ENCODE results near the gene PTPRN2. TPM values are rescaled to one million over a fixed set of nuclear protein-coding genes. Genes with fewer than 3 reads are reported as not detected.

PTPRN2 gene
- total and polyA plus RNA-seq, 8 donors: 4.9 to 136 (median 46.8) TPM

GRCh38 chr7:158409120-158409519 is 178.5 kb downstream of the PTPRN2 start:
- no peaks in the 10 kb centered on the region for H3K9me3 ChIP-seq
- 73 to 81% (median 78%) methylated on average over 5 of the region's 5 CpGs for WGBS, 5 donors
- peaks cover 0 to 9% (median 0%) of the 10 kb centered on the region in 3 donors for H3K27me3 ChIP-seq
- H3K4me3 ChIP-seq: no peak overlapping the region
- no peak for TF ChIP-seq EP300 (IDR thresholded peaks at IDR 0.05)
- intact Hi-C loops (cut with DNase I; ENCODE audit: low total_unique reads): no loop called here
- H3K27ac ChIP-seq: no peak overlapping the region
- H3K4me1 ChIP-seq: peaks cover 0 to 18% (median 3%) of the 10 kb centered on the region in 4 donors
- no peaks in the 10 kb centered on the region for H3K36me3 ChIP-seq
- no peak for DNase-seq

- H3K4me3 ChIP-seq: no peak overlapping the region
- peaks cover 0 to 9% (median 0%) of the 10 kb centered on the region in 3 donors for H3K27me3 ChIP-seq
- no peaks in the 10 kb centered on the region for H3K9me3 ChIP-seq
- no peak overlapping the region for H3K27ac ChIP-seq
- H3K36me3 ChIP-seq: no peaks in the 10 kb centered on the region
- intact Hi-C loops (cut with DNase I; ENCODE audit: low total_unique reads): no loop called here
- WGBS, 5 donors: 42 to 53% (median 51%) methylated on average over 12 of the region's 12 CpGs
- DNase-seq: no peak
- H3K4me1 ChIP-seq: peaks cover 0 to 18% (median 3%) of the 10 kb centered on the region in 4 donors
- no peak for TF ChIP-seq POLR2A (IDR thresholded peaks at IDR 0.05)
- no peak for TF ChIP-seq POLR2AphosphoS5 (IDR thresholded peaks at IDR 0.05)
- TF ChIP-seq CTCF (IDR thresholded peaks at IDR 0.05): no peak
- no peak for TF ChIP-seq EP300 (IDR thresholded peaks at IDR 0.05)
Measured at GRCh38 chr7:158408318-158408920, 179.2 kb downstream of the PTPRN2 start.

GRCh38 chr7:158407581-158408317 is 179.9 kb downstream of the PTPRN2 start:
- WGBS, 5 donors: 68 to 83% (median 75%) methylated on average over 8 to 17 of the region's 17 CpGs
- Histone ChIP-seq H3K4me1 (peaks cover 0 to 18% (median 3%) of the 10 kb centered on the region in 4 donors), H3K9me3 (no peaks in the 10 kb centered on the region), H3K4me3 (no peak overlapping the region), H3K36me3 (no peaks in the 10 kb centered on the region), H3K27me3 (peaks cover 0 to 9% (median 0%) of the 10 kb centered on the region in 3 donors), H3K27ac (no peak overlapping the region)
- peak in 1 of 2 donors; percentile 88 for DNase-seq
- intact Hi-C loops (cut with DNase I; ENCODE audit: low total_unique reads): no loop called here
- TF ChIP-seq POLR2A (IDR thresholded peaks at IDR 0.05) (no peak), CTCF (IDR thresholded peaks at IDR 0.05) (peak in 2 of 7 experiments; percentile 18 to 47), EP300 (IDR thresholded peaks at IDR 0.05) (no peak), POLR2AphosphoS5 (IDR thresholded peaks at IDR 0.05) (no peak)

GRCh38 chr7:158406801-158407200 is 180.8 kb downstream of the PTPRN2 start:
- no peak for TF ChIP-seq POLR2AphosphoS5 (IDR thresholded peaks at IDR 0.05)
- no peak for TF ChIP-seq POLR2A (IDR thresholded peaks at IDR 0.05)
- no peak for TF ChIP-seq CTCF (IDR thresholded peaks at IDR 0.05)
- TF ChIP-seq EP300 (IDR thresholded peaks at IDR 0.05): no peak
- WGBS, 5 donors: 29 to 61% (median 54%) methylated on average over 4 to 11 of the region's 11 CpGs
- Histone ChIP-seq H3K27me3 (peaks cover 0 to 9% (median 0%) of the 10 kb centered on the region in 3 donors), H3K36me3 (no peaks in the 10 kb centered on the region), H3K4me3 (no peak overlapping the region), H3K9me3 (no peaks in the 10 kb centered on the region), H3K4me1 (peaks cover 0 to 18% (median 3%) of the 10 kb centered on the region in 4 donors), H3K27ac (no peak overlapping the region)
- peak; percentile 38 to 70 for DNase-seq
- intact Hi-C loops (cut with DNase I; ENCODE audit: low total_unique reads): no loop called here
